ENCODE measurements around the gene C19orf81. TPM values are rescaled to one million over a fixed set of nuclear protein-coding genes. Genes with fewer than 3 reads are reported as not detected.

The C19orf81 gene
- total and polyA plus RNA-seq, 3 experiments from 2014 or later = not detected

- Histone ChIP-seq H3K4me1 (ENCODE audit: insufficient read depth, low read length) (peaks cover 10% of the 10 kb centered on the region), H3K36me3 (ENCODE audit: insufficient read depth, low read length) (no peaks in the 10 kb centered on the region), H3K9me3 (ENCODE audit: low read length) (no peaks in the 10 kb centered on the region), H3K27me3 (ENCODE audit: insufficient read depth, low read length, poor library complexity, severe bottlenecking) (peaks cover 13% of the 10 kb centered on the region), H3K27ac (ENCODE audit: low read depth, low read length) (peak overlapping the region; percentile 78), H3K4me3 (ENCODE audit: low read length) (peak overlapping the region; percentile 35)
- peaks cover 0 to 16% (median 0%) of the 10 kb centered on the region in 3 donors for H3K36me3 Mint-ChIP-seq
- H3K4me3 Mint-ChIP-seq = peak overlapping the region in 6 of 7 donors; percentile 42 to 74 (median 54)
- POLR2A ChIA-PET = no interaction called here
- peak overlapping the region in 4 of 8 donors; percentile 4 to 76 (median 34) for H3K27ac Mint-ChIP-seq
- CTCF ChIA-PET = no interaction called here
- peaks cover 63 to 74% of the 10 kb centered on the region in 2 donors for H3K27me3 Mint-ChIP-seq
- DNase-seq = peak; percentile 35 to 78 (median 53)
- H3K4me1 Mint-ChIP-seq = peaks cover 14 to 17% (median 15%) of the 10 kb centered on the region in 3 donors
- peaks cover 0 to 56% (median 28%) of the 10 kb centered on the region in 5 donors for H3K9me3 Mint-ChIP-seq
These were observed 8.6 kb downstream of the C19orf81 start for GRCh38 chr19:50657712-50658440.

GRCh38 chr19:50658441-50659317, 9.4 kb downstream of the C19orf81 start:
- ChIA-PET CTCF (no interaction called here), POLR2A (no interaction called here)
- H3K36me3 Mint-ChIP-seq = peaks cover 0 to 12% (median 0%) of the 10 kb centered on the region in 3 donors
- Histone ChIP-seq H3K27ac (ENCODE audit: low read depth, low read length) (peak overlapping the region; percentile 78), H3K27me3 (ENCODE audit: insufficient read depth, low read length, poor library complexity, severe bottlenecking) (peaks cover 13% of the 10 kb centered on the region), H3K4me3 (ENCODE audit: low read length) (peak overlapping the region; percentile 26), H3K36me3 (ENCODE audit: insufficient read depth, low read length) (no peaks in the 10 kb centered on the region), H3K9me3 (ENCODE audit: low read length) (no peaks in the 10 kb centered on the region), H3K4me1 (ENCODE audit: insufficient read depth, low read length) (peaks cover 10% of the 10 kb centered on the region)
- H3K4me1 Mint-ChIP-seq = peaks cover 14 to 17% (median 15%) of the 10 kb centered on the region in 3 donors
- H3K27ac Mint-ChIP-seq = peak overlapping the region in 2 of 8 donors; percentile 47 to 76
- peak in 2 of 5 donors; percentile 26 to 66 for DNase-seq
- H3K9me3 Mint-ChIP-seq = peaks cover 0 to 49% (median 28%) of the 10 kb centered on the region in 5 donors
- peak overlapping the region; percentile 42 to 74 (median 61) for H3K4me3 Mint-ChIP-seq
- peaks cover 65 to 76% of the 10 kb centered on the region in 2 donors for H3K27me3 Mint-ChIP-seq

- H3K4me1 Mint-ChIP-seq = peaks cover 14 to 17% (median 15%) of the 10 kb centered on the region in 3 donors
These were observed 10.3 kb downstream of the C19orf81 start for GRCh38 chr19:50659318-50660087.

GRCh38 chr19:50660088-50660366, 10.8 kb downstream of the C19orf81 start:
- Mint-ChIP-seq H3K4me3 (no peak overlapping the region), H3K27me3 (peaks cover 61 to 72% of the 10 kb centered on the region in 2 donors), H3K36me3 (peaks cover 0 to 8% (median 0%) of the 10 kb centered on the region in 3 donors), H3K4me1 (peaks cover 14 to 17% (median 15%) of the 10 kb centered on the region in 3 donors), H3K9me3 (peaks cover 0 to 40% (median 23%) of the 10 kb centered on the region in 5 donors), H3K27ac (peak overlapping the region in 1 of 8 donors; percentile 8)
- no peaks in the 10 kb centered on the region for H3K9me3 ChIP-seq (ENCODE audit: low read length)
- peaks cover 13% of the 10 kb centered on the region for H3K27me3 ChIP-seq (ENCODE audit: insufficient read depth, low read length, poor library complexity, severe bottlenecking)
- H3K4me3 ChIP-seq (ENCODE audit: low read length) = no peak overlapping the region
- H3K27ac ChIP-seq (ENCODE audit: low read depth, low read length) = no peak overlapping the region
- no peak for DNase-seq
- H3K36me3 ChIP-seq (ENCODE audit: insufficient read depth, low read length) = no peaks in the 10 kb centered on the region
- peaks cover 10% of the 10 kb centered on the region for H3K4me1 ChIP-seq (ENCODE audit: insufficient read depth, low read length)
- CTCF ChIA-PET = no interaction called here
- POLR2A ChIA-PET = no interaction called here

More at GRCh38 chr19:50659318-50660087, 10.3 kb downstream of the C19orf81 start:
- peaks cover 0 to 45% (median 28%) of the 10 kb centered on the region in 5 donors for H3K9me3 Mint-ChIP-seq
- H3K27me3 Mint-ChIP-seq = peaks cover 65 to 73% of the 10 kb centered on the region in 2 donors
- Histone ChIP-seq H3K9me3 (ENCODE audit: low read length) (no peaks in the 10 kb centered on the region), H3K4me3 (ENCODE audit: low read length) (peak overlapping the region; percentile 26), H3K36me3 (ENCODE audit: insufficient read depth, low read length) (no peaks in the 10 kb centered on the region), H3K27ac (ENCODE audit: low read depth, low read length) (no peak overlapping the region), H3K4me1 (ENCODE audit: insufficient read depth, low read length) (peaks cover 10% of the 10 kb centered on the region), H3K27me3 (ENCODE audit: insufficient read depth, low read length, poor library complexity, severe bottlenecking) (peaks cover 13% of the 10 kb centered on the region)
- H3K27ac Mint-ChIP-seq = no peak overlapping the region
- peak overlapping the region in 1 of 7 donors; percentile 35 for H3K4me3 Mint-ChIP-seq
- no peak for DNase-seq
- CTCF ChIA-PET = no interaction called here
- peaks cover 0 to 8% (median 0%) of the 10 kb centered on the region in 3 donors for H3K36me3 Mint-ChIP-seq
- POLR2A ChIA-PET = no interaction called here

GRCh38 chr19:50661023-50661422, 11.8 kb downstream of the C19orf81 start:
- ChIA-PET POLR2A (no interaction called here), CTCF (no interaction called here)
- Histone ChIP-seq H3K4me1 (ENCODE audit: insufficient read depth, low read length) (peaks cover 10% of the 10 kb centered on the region), H3K36me3 (ENCODE audit: insufficient read depth, low read length) (no peaks in the 10 kb centered on the region), H3K27ac (ENCODE audit: low read depth, low read length) (no peak overlapping the region), H3K27me3 (ENCODE audit: insufficient read depth, low read length, poor library complexity, severe bottlenecking) (peaks cover 8% of the 10 kb centered on the region), H3K4me3 (ENCODE audit: low read length) (no peak overlapping the region), H3K9me3 (ENCODE audit: low read length) (no peaks in the 10 kb centered on the region)
- no peak overlapping the region for H3K27ac Mint-ChIP-seq
- peaks cover 0 to 8% (median 0%) of the 10 kb centered on the region in 3 donors for H3K36me3 Mint-ChIP-seq
- peaks cover 0 to 32% (median 19%) of the 10 kb centered on the region in 5 donors for H3K9me3 Mint-ChIP-seq
- peak overlapping the region in 1 of 7 donors; percentile 28 for H3K4me3 Mint-ChIP-seq
- DNase-seq = no peak
- H3K27me3 Mint-ChIP-seq = peaks cover 52 to 65% of the 10 kb centered on the region in 2 donors
- peaks cover 14 to 17% (median 15%) of the 10 kb centered on the region in 3 donors for H3K4me1 Mint-ChIP-seq

GRCh38 chr19:50661766-50662650, 12.8 kb downstream of the C19orf81 start:
- peaks cover 14 to 17% (median 15%) of the 10 kb centered on the region in 3 donors for H3K4me1 Mint-ChIP-seq
- H3K36me3 ChIP-seq (ENCODE audit: insufficient read depth, low read length) = no peaks in the 10 kb centered on the region
- no peak overlapping the region for H3K4me3 Mint-ChIP-seq
- H3K9me3 Mint-ChIP-seq = peaks cover 0 to 24% (median 16%) of the 10 kb centered on the region in 5 donors
- peaks cover 0 to 7% (median 0%) of the 10 kb centered on the region in 3 donors for H3K36me3 Mint-ChIP-seq
- peaks cover 13% of the 10 kb centered on the region for H3K27me3 ChIP-seq (ENCODE audit: insufficient read depth, low read length, poor library complexity, severe bottlenecking)
- DNase-seq = no peak
- CTCF ChIA-PET = no interaction called here
- POLR2A ChIA-PET = no interaction called here
- H3K27ac Mint-ChIP-seq = no peak overlapping the region
- H3K27ac ChIP-seq (ENCODE audit: low read depth, low read length) = no peak overlapping the region
- no peaks in the 10 kb centered on the region for H3K9me3 ChIP-seq (ENCODE audit: low read length)
- no peak overlapping the region for H3K4me3 ChIP-seq (ENCODE audit: low read length)
- peaks cover 10% of the 10 kb centered on the region for H3K4me1 ChIP-seq (ENCODE audit: insufficient read depth, low read length)
- H3K27me3 Mint-ChIP-seq = peaks cover 45 to 56% of the 10 kb centered on the region in 2 donors
